ENCODE results near the gene KY. TPM values are rescaled to one million over a fixed set of nuclear protein-coding genes. Genes with fewer than 3 reads are reported as not detected.

Gene KY
- total RNA-seq, 4 donors from 2014 or later = 4.0 to 5.2 TPM; not detected in 2

DNA sequence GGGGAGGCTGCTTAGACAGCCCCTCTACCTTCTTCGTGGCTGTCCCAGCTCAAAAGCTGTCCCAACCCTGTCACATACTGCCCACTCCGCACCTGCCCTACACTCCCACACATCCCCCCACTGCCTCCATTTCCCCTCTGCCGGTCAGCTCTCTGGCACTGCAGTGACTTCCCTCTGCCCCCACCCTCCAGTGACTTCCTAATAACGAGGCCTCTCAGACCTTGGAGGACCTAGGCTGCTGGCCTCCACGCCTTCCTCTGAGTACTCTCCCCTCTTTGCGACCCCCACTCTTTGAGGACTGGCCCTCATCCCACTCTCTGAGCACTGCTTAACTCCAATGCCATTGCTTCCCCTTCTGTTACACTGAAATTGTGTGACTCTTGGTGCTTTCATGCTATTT is 45.3 kb downstream of the KY start:
- Histone ChIP-seq H3K27ac (no peak overlapping the region), H3K4me3 (no peak overlapping the region), H3K36me3 (no peaks in the 10 kb centered on the region), H3K27me3 (no peaks in the 10 kb centered on the region), H3K9me3 (no peaks in the 10 kb centered on the region), H3K4me1 (no peaks in the 10 kb centered on the region)
- no peak for DNase-seq
- intact Hi-C loops (cut with DNase I; ENCODE audit: low total_unique reads) = no loop called here
- TF ChIP-seq, protein P1, sequence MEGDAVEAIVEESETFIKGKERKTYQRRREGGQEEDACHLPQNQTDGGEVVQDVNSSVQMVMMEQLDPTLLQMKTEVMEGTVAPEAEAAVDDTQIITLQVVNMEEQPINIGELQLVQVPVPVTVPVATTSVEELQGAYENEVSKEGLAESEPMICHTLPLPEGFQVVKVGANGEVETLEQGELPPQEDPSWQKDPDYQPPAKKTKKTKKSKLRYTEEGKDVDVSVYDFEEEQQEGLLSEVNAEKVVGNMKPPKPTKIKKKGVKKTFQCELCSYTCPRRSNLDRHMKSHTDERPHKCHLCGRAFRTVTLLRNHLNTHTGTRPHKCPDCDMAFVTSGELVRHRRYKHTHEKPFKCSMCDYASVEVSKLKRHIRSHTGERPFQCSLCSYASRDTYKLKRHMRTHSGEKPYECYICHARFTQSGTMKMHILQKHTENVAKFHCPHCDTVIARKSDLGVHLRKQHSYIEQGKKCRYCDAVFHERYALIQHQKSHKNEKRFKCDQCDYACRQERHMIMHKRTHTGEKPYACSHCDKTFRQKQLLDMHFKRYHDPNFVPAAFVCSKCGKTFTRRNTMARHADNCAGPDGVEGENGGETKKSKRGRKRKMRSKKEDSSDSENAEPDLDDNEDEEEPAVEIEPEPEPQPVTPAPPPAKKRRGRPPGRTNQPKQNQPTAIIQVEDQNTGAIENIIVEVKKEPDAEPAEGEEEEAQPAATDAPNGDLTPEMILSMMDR (IDR thresholded peaks at IDR 0.05) = no peak
- TF ChIP-seq POLR2A (IDR thresholded peaks at IDR 0.05) = no peak

DNA sequence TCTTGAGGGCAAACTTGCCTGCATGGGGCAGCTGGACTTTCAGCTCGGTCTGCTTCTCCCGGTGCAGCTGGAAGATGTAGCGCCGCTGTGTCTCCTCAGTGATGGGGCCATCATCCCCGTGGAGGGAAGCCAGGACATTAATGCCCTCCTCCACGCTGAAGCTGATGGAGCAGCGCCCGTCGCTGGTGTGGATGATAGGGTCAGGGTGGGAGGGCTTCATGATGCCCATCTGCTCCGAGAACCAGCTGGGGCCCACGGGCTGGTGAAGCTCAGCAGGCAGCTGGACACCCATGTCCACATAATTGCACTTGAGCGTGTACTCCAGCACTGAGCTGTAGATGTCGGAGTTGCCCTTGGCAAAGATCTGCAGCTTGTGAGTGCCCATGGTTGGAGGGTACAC is 46.9 kb downstream of the KY start:
- no peak for DNase-seq
- no peak overlapping the region for H3K27ac ChIP-seq
- no peaks in the 10 kb centered on the region for H3K9me3 ChIP-seq
- H3K4me1 ChIP-seq = no peaks in the 10 kb centered on the region
- H3K27me3 ChIP-seq = no peaks in the 10 kb centered on the region
- no peak for TF ChIP-seq POLR2A (IDR thresholded peaks at IDR 0.05)
- TF ChIP-seq, protein P1 (IDR thresholded peaks at IDR 0.05) = no peak
- intact Hi-C loops (cut with DNase I; ENCODE audit: low total_unique reads) = no loop called here
- no peak overlapping the region for H3K4me3 ChIP-seq
- H3K36me3 ChIP-seq = no peaks in the 10 kb centered on the region

DNA sequence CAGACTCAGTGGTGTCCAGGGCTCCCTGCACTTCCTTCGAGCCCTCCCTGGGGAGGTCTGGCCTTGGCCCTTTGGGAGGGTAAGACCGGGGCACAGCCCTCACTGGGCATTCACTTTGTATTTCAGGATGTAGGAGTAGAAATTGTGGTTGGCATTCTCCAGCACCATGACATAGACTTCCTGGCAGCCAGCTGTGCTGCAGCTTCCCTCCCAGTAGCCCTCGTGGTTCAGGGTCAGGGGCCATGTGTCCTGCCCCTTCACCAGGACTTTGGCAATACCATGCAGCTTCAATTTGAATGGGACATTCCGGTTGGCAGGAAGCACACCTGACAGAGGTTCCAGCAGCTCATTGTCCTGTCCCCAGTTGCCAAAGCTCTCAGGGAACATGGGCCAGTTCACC is 47.3 kb downstream of the KY start:
- no peak for DNase-seq
- H3K27me3 ChIP-seq = no peaks in the 10 kb centered on the region
- no peak overlapping the region for H3K27ac ChIP-seq
- H3K9me3 ChIP-seq = no peaks in the 10 kb centered on the region
- no peaks in the 10 kb centered on the region for H3K4me1 ChIP-seq
- no peak overlapping the region for H3K4me3 ChIP-seq
- TF ChIP-seq, protein P1 (IDR thresholded peaks at IDR 0.05) = no peak
- TF ChIP-seq POLR2A (IDR thresholded peaks at IDR 0.05) = no peak
- intact Hi-C loops (cut with DNase I; ENCODE audit: low total_unique reads) = no loop called here
- no peaks in the 10 kb centered on the region for H3K36me3 ChIP-seq

DNA sequence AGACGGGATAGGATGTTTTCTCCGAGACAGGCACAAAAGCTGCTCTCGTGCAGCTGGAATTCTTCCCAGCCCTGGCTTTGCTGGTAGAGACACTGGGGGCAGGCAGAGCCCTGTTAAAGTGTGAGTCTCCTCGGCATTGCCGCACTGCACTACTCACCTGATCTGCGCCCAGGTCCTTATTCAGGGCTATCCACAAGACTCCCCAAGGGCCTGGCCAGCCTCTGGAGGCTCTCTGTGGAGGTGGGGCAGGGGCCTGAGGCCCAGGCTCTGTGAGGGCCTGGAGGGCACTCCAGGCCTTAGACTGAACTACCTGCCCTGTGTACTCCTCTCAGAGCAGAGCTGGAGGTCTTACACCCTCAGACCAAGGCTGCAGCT is 48.4 kb downstream of the KY start:
- Histone ChIP-seq H3K27me3 (no peaks in the 10 kb centered on the region), H3K36me3 (no peaks in the 10 kb centered on the region), H3K9me3 (no peaks in the 10 kb centered on the region), H3K4me1 (no peaks in the 10 kb centered on the region), H3K4me3 (no peak overlapping the region), H3K27ac (no peak overlapping the region)
- no peak for DNase-seq
- TF ChIP-seq, protein P1 (IDR thresholded peaks at IDR 0.05) = no peak
- TF ChIP-seq POLR2A (IDR thresholded peaks at IDR 0.05) = no peak
- intact Hi-C loops (cut with DNase I; ENCODE audit: low total_unique reads) = no loop called here

DNA sequence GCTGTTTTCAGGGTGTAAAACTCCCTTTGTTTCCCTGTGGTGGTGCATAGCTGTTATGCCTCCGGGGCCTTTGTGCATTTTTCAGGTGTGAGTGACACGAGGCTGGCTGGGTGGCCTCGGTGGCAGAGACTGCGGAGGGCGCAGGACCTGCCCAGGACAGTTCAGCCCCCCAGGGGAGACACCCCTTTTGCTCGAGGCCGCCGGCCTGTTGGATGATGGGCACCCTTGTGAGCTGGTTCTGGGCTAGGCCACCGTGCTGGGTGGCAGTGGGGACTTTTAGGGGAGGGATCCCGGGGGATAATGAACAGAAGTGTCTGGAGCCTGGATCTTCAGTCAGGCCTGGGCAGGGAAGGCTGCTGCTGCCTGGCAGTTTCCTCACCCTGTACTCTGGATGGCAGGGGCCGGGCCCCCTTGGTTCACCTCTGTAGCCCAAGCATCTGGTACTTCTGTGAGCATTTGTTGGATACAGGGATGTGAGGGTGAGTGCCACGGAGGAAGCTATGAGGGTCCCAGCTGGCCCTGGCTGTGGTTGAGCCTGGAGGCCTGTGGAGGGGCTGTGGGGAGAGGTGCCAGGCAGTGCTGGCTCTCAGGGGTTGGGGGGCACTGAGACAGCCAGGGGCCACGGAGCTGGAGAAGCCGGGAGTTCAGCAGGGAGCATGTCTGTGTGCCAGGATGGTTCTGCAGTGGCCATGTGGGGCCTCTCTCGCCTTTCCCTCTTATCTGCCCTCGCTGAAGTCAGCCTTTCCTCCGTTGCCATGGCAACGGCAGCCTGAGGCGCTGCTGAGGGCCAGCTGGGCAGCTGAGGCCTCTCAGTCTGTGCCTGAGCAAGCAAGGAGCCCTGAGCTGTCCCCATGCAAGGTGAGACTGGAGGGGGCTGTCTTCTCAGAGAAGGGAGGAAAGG is 49.0 kb downstream of the KY start:
- Histone ChIP-seq H3K27me3 (no peaks in the 10 kb centered on the region), H3K9me3 (no peaks in the 10 kb centered on the region), H3K27ac (no peak overlapping the region), H3K4me3 (no peak overlapping the region), H3K36me3 (no peaks in the 10 kb centered on the region), H3K4me1 (no peaks in the 10 kb centered on the region)
- no peak for DNase-seq
- no peak for TF ChIP-seq POLR2A (IDR thresholded peaks at IDR 0.05)
- TF ChIP-seq, protein P1 (IDR thresholded peaks at IDR 0.05) = no peak
- intact Hi-C loops (cut with DNase I; ENCODE audit: low total_unique reads) = no loop called here
